HepG2 (cell line): ENCODE results near the gene ANKRD17.

ENCODE experiments used
- GTF2F1 ChIP-seq: fragments of 150-350 bp; IDR thresholded peaks from 2 replicates; pipeline ENCODE4 v1.6.1; 2014; ENCODE audit warnings: low read length
- KIAA2018 ChIP-seq: sonication (generic); formaldehyde crosslinking; IDR thresholded peaks from 2 replicates; pipeline ENCODE4 v1.5.0; 2020; ENCODE audit warnings: mild to moderate bottlenecking, missing genetic modification reagents, borderline replicate concordance
- MIER2 ChIP-seq: IDR thresholded peaks from 2 replicates; pipeline ENCODE4 v1.6.1; 2016; ENCODE audit warnings: missing biosample characterization, missing genetic modification reagents
- SMARCC2 ChIP-seq: fragments of 450-650 bp; IDR thresholded peaks from 2 replicates; pipeline ENCODE4 v1.6.1; 2017; ENCODE audit warnings: antibody characterized with exemption, mild to moderate bottlenecking

- TF ChIP-seq MIER2 (CRISPR knock-in tag) (no peak), SMARCC2 (no peak), KIAA2018 (CRISPR knock-in tag) (no peak), GTF2F1 (no peak)
Observed at GRCh38 chr4:73220815-73221214, 37.8 kb downstream of the ANKRD17 start.
